GM18868 (cell line): ENCODE measurements around the gene PRADC1.

Experiments used
- ATAC-seq: cut with Tn5 transposase; IDR thresholded peaks from one replicate; pipeline ENCODE4 v1.9.1; 2021; ENCODE audit warnings: mild to moderate bottlenecking, moderate library complexity; ENCODE audit not compliant: unreplicated experiment

The PRADC1 gene

GRCh38 chr2:73259276-73259675 lies 26.2 kb upstream of the PRADC1 start:
- no peak for ATAC-seq

GRCh38 chr2:73258913-73259215 lies 25.8 kb upstream of the PRADC1 start:
- ATAC-seq = no peak

GRCh38 chr2:73258186-73258912 lies 25.3 kb upstream of the PRADC1 start:
- no peak for ATAC-seq

- no peak for ATAC-seq
Observed at GRCh38 chr2:73257425-73258125, 24.5 kb upstream of the PRADC1 start.

GRCh38 chr2:73257021-73257420 lies 24.0 kb upstream of the PRADC1 start:
- ATAC-seq = no peak

GRCh38 chr2:73256618-73256922 lies 23.5 kb upstream of the PRADC1 start:
- ATAC-seq = no peak

- ATAC-seq = no peak
Observed at GRCh38 chr2:73255907-73256617, 23.0 kb upstream of the PRADC1 start.

- no peak for ATAC-seq
Observed at GRCh38 chr2:73255007-73255644, 22.1 kb upstream of the PRADC1 start.

- no peak for ATAC-seq
Observed at GRCh38 chr2:73254343-73255006, 21.4 kb upstream of the PRADC1 start.

- no peak for ATAC-seq
Observed at GRCh38 chr2:73253901-73254300, 20.9 kb upstream of the PRADC1 start.

- no peak for ATAC-seq
Observed at GRCh38 chr2:73253400-73253799, 20.4 kb upstream of the PRADC1 start.

- no peak for ATAC-seq
Observed at GRCh38 chr2:73252238-73253027, 19.4 kb upstream of the PRADC1 start.

GRCh38 chr2:73250872-73251846 lies 18.1 kb upstream of the PRADC1 start:
- no peak for ATAC-seq

GRCh38 chr2:73249636-73250035 lies 16.6 kb upstream of the PRADC1 start:
- no peak for ATAC-seq

GRCh38 chr2:73246850-73247249 lies 13.8 kb upstream of the PRADC1 start:
- no peak for ATAC-seq

- ATAC-seq = no peak
Observed at GRCh38 chr2:73244580-73244979, 11.5 kb upstream of the PRADC1 start.

GRCh38 chr2:73243884-73244570 lies 11.0 kb upstream of the PRADC1 start:
- ATAC-seq = no peak

GRCh38 chr2:73239776-73240175 lies 6.7 kb upstream of the PRADC1 start:
- no peak for ATAC-seq

GRCh38 chr2:73238976-73239375 lies 5.9 kb upstream of the PRADC1 start:
- no peak for ATAC-seq
